Fibroblast of lung (primary cell): ENCODE data around the gene CRABP2.
A peak's percentile ranks its signal among the peaks of the same experiment; 100 is the strongest.

Source experiments
- EZH2 ChIP-seq: IDR thresholded peaks from 2 replicates; pipeline ENCODE4 v1.5.1; 2012; ENCODE audit warnings: low read length, control low read depth, mild to moderate bottlenecking; ENCODE audit errors: missing control alignments
- TF ChIP-seq, protein P1 (sequence below), 2 donors: IDR thresholded peaks in 1 of 2; conservative IDR thresholded peaks in 1 of 2; 1 replicate in 1 of 2; 2 replicates in 1 of 2; pipeline ENCODE4 v1.5.1; 2011 to 2012; ENCODE audit warnings: low read length in 2 of 2, control low read depth in 1 of 2, inconsistent platforms in 1 of 2, low read depth in 1 of 2, mild to moderate bottlenecking in 1 of 2

DNA sequence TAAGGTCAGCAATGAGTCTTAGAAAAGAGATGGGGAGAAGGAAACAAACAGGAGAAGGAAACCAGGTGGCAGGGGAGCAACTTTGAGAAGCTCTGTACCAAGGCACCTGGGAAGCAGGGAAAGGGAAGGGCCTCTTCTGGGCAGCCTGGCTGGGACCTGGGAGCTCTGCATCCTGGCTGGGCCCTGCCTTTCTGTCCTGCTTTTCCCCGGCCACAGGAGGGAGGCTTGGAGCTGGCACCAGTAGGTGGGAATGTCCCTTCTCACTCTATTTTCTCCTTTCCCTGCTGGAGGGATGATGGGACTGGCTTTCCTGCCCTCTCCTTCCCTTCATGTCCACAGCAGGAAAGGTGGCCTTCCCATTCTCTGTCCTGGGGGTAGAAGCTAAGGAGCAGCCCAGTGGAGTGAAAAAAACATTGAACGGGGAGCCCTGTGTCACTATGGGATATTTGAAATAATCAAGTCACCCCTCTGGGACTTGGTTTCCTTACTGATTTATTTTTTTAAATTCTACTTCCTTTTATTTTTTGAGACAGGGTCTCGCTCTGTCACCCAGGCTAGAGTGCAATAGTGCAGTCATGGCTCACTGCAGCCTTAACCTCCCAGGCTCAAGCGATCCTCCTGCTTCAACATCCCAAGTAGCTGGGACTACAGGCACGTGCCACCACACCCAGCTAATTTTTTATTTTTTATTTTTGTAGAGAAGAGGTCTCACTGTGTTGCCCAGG is 23.1 kb downstream of the CRABP2 start:
- TF ChIP-seq, protein P1, sequence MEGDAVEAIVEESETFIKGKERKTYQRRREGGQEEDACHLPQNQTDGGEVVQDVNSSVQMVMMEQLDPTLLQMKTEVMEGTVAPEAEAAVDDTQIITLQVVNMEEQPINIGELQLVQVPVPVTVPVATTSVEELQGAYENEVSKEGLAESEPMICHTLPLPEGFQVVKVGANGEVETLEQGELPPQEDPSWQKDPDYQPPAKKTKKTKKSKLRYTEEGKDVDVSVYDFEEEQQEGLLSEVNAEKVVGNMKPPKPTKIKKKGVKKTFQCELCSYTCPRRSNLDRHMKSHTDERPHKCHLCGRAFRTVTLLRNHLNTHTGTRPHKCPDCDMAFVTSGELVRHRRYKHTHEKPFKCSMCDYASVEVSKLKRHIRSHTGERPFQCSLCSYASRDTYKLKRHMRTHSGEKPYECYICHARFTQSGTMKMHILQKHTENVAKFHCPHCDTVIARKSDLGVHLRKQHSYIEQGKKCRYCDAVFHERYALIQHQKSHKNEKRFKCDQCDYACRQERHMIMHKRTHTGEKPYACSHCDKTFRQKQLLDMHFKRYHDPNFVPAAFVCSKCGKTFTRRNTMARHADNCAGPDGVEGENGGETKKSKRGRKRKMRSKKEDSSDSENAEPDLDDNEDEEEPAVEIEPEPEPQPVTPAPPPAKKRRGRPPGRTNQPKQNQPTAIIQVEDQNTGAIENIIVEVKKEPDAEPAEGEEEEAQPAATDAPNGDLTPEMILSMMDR (conservative IDR thresholded peaks at IDR 0.05 in 1 of 2, IDR thresholded peaks at IDR 0.05 in 1 of 2; ENCODE audit: low read depth in 1 of 2, low read length in 2 of 2), result peak in 1 of 2 donors; percentile 16
- no peak for TF ChIP-seq EZH2
